ENCODE data around the gene SLC35F1.
"Not testable (repeated sequence)": the region's sequence is repeated elsewhere in the genome, so short reads cannot be mapped to it uniquely, and the experiment has no call there.

The SLC35F1 gene

GRCh38 chr6:117906958-117907600 is at the start of gene SLC35F1:
Gene SLC35F1, plus strand, starts transcription at chr6:117907264.
- peak; percentile 2 to 40 for DNase-seq

DNA sequence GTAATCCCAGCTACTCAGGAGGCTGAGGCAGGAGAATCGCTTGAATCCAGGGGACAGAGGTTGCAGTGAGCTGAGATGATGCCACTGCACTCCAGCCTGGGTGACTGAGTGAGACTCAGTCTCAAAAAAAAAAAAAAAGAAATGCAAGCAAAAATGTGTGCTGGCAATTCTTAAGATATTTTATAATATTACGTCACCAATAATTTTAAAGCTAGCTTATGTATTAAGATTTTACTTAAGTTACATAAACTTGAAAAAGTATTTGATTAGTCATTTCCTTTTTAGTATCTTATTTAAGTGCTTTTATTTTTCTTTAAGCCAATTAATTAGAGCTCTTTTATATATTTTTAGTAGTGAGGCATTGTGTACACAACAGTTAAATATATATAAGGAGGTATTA is 48.5 kb upstream of the SLC35F1 start:
- not testable (repeated sequence) for DNase-seq

DNA sequence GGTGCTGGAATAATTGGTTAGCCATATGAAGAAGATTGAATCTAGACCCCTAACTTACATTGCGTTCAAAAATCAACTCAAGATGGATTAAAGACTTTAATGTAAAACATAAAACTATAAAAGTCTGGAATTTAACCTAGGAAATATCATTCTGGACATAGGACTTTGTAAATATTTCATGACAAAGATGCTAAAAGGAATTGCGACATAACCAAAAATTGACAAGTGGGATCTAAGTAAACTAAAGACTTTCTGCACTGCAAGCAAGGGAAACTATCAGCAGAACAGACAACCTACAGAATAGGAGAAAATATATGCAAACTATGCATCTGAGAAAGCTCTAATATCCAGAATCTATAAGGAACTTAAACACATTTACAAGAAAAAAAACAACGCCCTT is 45.5 kb upstream of the SLC35F1 start:
- no peak for DNase-seq

- no peak for DNase-seq
These were observed 40.5 kb upstream of the SLC35F1 start for GRCh38 chr6:117866561-117866960.

DNA sequence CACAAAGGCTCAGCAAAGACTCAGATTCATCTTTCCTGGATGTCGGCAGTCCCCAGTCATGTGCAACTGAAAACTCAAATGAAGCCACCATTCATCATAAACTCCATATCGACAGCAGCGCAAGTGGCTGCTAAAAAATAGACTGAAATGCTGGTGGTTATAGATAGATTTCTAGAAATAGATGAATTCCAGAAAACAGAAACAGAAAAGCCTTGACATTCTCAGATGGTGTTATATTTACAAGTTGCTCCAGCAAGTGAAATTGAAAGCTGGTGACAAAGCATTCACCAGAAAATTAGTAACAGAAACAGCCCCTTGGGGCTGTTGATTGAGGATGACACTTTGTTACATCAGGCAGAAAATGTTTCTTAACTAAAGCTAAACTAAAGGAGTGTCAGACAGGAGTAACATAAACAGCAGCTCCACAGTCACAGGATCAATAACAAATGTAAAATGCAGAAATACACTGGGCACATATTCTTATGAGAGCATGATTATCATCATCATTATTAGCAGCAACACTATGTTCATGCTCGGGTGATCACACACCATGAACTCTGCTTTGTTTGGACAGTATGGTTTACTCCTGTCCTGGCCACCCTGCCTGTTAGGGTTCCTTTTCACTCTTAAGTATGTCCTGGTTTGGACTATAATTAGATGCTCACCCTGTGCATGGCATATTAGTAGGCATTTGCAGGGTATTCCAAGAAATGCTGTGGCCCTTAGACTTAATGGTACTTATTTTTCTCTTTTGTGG is 36.4 kb upstream of the SLC35F1 start:
- no peak for DNase-seq

- DNase-seq: no peak
These were observed 26.2 kb upstream of the SLC35F1 start for GRCh38 chr6:117880824-117881223.

DNA sequence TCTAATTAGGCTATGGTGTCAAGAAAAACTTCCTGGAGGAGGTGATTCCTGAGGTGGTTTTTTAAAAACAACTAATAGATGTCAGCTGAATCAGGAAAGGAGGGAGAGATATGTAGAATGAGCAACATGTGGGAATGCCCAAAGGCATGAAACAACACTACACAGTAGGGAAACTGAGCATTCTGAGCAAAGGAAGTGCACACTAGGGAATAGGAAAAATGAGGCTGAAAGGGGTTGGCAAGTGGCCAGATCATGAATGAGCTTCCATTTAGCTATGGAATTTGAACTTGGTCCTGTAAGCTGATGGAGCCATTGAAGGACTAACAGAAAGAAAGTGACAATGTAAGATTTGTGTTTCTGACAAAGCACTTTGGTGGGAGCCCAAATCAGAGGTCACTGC is 16.9 kb upstream of the SLC35F1 start:
- no peak for DNase-seq

GRCh38 chr6:117906507-117906957 is 532 bp upstream of the SLC35F1 start:
- no peak for DNase-seq

GRCh38 chr6:117907601-117908245 is 659 bp downstream of the SLC35F1 start:
- no peak for DNase-seq

DNA sequence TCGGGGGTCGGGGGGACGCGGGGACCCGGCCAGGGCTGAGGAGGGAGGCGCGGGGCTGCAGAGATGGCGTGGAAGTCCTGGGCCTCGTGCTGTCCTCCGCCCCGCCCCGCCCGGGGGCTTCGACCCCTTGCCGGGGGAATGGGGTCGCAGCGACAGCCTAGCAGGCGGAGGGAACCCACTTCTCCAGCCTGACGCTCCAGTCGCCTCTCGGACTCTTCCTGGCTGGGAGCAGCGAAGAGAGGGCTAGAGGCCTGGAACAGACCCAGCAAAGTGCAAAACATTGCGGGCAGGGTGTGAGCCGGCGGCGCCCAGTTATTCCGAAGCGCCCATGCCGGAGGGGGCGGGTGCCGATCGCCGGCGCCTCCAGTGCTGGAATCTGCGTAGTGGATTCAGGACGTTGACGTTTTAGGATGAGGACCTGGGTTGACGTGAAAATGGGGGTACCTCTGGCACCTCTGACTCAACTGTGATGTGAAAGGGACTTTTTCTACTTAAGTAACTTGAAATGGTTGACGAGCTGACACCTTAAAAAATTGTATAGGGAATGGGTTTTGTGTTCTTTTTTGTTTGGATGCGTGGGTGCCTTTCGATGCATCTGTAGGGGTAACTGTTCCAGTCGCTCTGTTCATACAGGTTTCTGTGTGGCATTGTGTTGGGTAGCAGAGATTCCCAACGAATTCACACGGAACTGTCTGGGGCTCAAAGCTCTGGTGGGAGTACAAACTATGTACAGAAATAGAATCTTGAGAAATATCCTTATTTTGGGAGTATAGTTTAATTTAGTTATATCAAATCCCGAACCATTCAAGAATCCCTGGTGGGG is 1.4 kb downstream of the SLC35F1 start:
- DNase-seq: no peak

GRCh38 chr6:117909638-117910037 is 2.6 kb downstream of the SLC35F1 start:
- DNase-seq: no peak

GRCh38 chr6:117910549-117910948 is 3.5 kb downstream of the SLC35F1 start:
- no peak for DNase-seq

- DNase-seq: no peak
These were observed 4.1 kb downstream of the SLC35F1 start for GRCh38 chr6:117911150-117911549.

DNA sequence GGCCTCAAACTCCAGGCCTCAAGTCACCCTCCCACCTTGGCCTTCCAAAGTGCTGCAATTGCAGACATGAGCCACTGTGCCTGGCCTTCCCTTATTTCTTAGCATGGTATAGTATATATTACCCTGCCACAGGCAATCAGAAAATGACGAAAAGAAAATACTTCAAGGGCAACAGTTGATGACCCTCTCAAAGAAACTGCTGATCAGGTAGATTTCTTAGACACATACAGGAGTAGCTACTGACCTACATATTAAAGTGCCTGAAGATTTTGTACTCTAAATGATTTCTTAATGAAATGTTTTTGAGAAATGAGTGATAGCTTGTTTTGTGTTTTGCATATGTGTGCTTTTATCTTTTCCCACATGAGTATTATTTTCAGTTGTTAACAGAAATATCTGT is 4.6 kb downstream of the SLC35F1 start:
- DNase-seq: no peak

DNA sequence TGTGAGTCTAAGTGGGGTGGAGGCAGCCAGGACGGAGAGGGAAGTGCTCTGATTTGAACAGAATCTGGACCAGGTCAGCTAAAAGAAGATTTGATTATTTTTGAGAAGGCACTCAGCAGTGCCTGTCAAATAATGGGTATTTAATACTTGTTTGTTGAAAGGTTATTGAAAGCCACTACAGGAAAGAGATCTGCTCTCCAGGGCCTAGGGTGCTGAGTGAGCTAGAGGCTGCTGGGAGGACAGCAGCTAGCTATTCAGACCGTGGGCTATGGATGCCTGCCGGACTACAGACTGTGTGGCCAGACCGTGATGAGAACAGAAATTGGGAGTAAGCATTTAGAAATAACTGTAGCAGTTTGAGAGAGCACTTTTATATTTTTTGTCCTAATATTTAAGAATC is 8.8 kb downstream of the SLC35F1 start:
- DNase-seq: no peak

DNA sequence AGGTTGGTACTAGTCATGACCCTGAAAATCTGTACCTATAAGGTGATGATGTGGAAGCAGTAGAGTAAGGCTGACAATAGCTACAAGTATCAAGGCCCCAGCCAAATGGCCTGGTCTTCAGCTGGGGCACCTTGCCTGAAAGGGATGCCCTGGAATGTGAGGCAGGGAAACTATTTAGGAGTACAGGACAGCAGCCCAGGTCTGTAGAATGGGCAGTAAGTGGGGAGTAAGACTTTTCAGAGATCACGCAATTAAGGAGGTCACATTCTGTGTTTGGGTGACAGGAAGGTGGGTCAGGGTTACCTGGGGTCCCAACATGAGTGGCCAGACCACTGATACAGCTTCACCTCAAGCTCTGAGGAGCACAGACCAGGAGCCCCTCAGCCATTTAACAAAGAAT is 9.4 kb downstream of the SLC35F1 start:
- no peak for DNase-seq

GRCh38 chr6:117917176-117917575 is 10.1 kb downstream of the SLC35F1 start:
- no peak for DNase-seq

- no peak for DNase-seq
These were observed 11.4 kb downstream of the SLC35F1 start for GRCh38 chr6:117918454-117918853.

DNA sequence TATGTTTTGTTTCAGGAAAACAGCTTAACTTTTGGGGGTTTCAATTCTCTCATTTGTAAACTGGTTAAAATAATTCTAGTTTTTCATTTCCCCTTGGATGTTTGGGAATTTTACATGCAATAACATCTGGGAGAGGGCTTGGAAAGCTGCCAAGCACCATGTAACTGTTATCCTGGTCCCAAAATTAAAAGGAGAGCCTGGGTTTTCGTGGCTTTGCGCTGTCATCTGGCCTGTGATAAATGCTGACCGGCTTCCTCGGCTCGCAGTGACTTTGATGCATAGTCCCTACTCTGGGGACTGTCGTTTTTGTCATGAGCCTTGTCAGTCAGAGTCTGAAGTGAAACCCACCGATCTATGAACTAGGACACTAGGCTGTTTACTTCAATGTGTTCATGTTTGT is 12.2 kb downstream of the SLC35F1 start:
- DNase-seq: no peak

- no peak for DNase-seq
These were observed 13.0 kb downstream of the SLC35F1 start for GRCh38 chr6:117919775-117920729.

DNA sequence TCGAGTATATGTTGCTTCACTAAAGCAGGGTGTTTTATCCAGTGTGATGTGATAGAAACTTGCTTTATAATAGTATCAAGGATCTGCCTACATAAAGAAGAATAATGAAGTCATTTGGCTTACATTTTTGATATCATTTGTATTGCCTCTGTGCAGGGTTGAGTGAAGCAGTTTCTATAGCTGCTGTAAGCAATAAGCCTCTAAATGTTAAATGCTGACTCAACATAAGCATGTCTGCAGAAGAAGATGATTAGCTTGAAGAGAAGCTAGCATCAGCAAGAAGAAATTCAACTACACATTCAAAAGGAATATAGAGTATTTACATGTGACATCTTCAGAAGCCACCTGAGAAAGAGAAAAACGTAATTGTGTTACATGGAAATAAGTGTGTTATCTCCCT is 17.6 kb downstream of the SLC35F1 start:
- DNase-seq: no peak

- DNase-seq: no peak
These were observed 20.8 kb downstream of the SLC35F1 start for GRCh38 chr6:117927866-117928265.

All from stimulated activated CD4-positive, alpha-beta T cell treated with anti-CD3 and anti-CD28 coated beads, Interleukin-4, amount 100 ng/mL, for 4 hours (primary cell).